Stomach (tissue), 4 donors: ENCODE measurements around the gene ALKBH2.

ENCODE experiments used
- POLR2A ChIP-seq, 4 donors: fragments of 450-650 bp; IDR thresholded peaks; one replicate each; pipeline ENCODE4 v1.6.1; 2016; ENCODE audit warnings: antibody characterized with exemption in 4 of 4, control low read depth in 2 of 4, mild to moderate bottlenecking in 1 of 4, moderate library complexity in 1 of 4
- POLR2AphosphoS5 ChIP-seq, 3 donors: sonication (generic); formaldehyde crosslinking; IDR thresholded peaks; one replicate each; pipeline ENCODE4 v1.6.1; 2016; ENCODE audit warnings: antibody characterized with exemption in 3 of 3
- TF ChIP-seq, protein P1 (sequence below), 7 experiments: fragments of 450-650 bp in 4 of 7; fragments of 200-600 bp in 3 of 7; sonication (generic) in 3 of 7; IDR thresholded peaks; one replicate each; pipeline ENCODE4 v1.5.1; 2016 to 2019; ENCODE audit warnings: antibody characterized with exemption in 7 of 7, control low read depth in 2 of 7, mild to moderate bottlenecking in 1 of 7

DNA sequence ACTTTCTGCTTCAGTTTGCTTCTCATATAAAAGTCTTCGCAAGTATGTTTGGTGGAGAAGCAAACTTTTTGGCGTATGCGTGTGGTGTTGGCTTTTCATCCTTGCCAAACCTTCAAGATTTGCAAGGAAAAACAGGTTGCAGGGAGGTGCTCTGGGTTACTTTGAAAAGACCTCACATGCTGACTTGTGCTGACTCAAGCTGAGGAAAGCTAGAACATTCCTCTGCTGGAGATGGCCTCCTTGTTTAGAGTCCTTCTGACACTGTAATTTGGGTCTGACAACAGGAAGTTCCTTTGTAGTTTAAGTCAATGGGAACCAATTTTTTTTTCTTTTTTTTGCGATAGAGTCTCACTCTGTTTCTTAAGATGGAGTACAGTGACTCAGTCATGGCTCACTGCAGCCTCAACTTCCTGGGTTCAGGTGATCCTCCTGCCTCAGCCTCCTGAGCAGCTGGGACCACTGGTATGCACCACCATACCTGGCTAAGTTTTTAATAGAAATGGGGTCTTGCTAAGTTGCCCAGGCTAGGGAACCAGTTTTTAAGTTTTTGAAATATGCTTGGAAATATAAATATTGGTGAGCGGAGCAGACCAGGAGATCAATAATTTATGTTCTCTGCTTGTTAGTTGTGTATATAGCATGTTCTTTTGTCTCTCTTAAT, 20.5 kb upstream of the ALKBH2 start:
- no peak for TF ChIP-seq POLR2A (IDR thresholded peaks at IDR 0.05)
- TF ChIP-seq, protein P1, sequence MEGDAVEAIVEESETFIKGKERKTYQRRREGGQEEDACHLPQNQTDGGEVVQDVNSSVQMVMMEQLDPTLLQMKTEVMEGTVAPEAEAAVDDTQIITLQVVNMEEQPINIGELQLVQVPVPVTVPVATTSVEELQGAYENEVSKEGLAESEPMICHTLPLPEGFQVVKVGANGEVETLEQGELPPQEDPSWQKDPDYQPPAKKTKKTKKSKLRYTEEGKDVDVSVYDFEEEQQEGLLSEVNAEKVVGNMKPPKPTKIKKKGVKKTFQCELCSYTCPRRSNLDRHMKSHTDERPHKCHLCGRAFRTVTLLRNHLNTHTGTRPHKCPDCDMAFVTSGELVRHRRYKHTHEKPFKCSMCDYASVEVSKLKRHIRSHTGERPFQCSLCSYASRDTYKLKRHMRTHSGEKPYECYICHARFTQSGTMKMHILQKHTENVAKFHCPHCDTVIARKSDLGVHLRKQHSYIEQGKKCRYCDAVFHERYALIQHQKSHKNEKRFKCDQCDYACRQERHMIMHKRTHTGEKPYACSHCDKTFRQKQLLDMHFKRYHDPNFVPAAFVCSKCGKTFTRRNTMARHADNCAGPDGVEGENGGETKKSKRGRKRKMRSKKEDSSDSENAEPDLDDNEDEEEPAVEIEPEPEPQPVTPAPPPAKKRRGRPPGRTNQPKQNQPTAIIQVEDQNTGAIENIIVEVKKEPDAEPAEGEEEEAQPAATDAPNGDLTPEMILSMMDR (IDR thresholded peaks at IDR 0.05) = no peak
- TF ChIP-seq POLR2AphosphoS5 (IDR thresholded peaks at IDR 0.05) = peak in 1 of 3 donors; percentile 83
